ENCODE measurements around the gene TLCD3B.

TLCD3B gene

GRCh38 chr16:30060836-30061554, 29.9 kb upstream of the TLCD3B start:
- in situ Hi-C loops (cut with HindIII; ENCODE audit: low sequenced_read_pairs) = no loop called here
- DNase-seq (ENCODE audit: low read depth) = no peak
- no peak overlapping the region for H3K4me3 ChIP-seq (ENCODE audit: low read depth, low read length)

GRCh38 chr16:30060346-30060745, 29.3 kb upstream of the TLCD3B start:
- H3K4me3 ChIP-seq (ENCODE audit: low read depth, low read length) = no peak overlapping the region
- DNase-seq (ENCODE audit: low read depth) = no peak
- in situ Hi-C loops (cut with HindIII; ENCODE audit: low sequenced_read_pairs) = no loop called here
- no peak for TF ChIP-seq CTCF (IDR thresholded peaks at IDR 0.05; ENCODE audit: low read depth, low read length, missing control alignments)

More at GRCh38 chr16:30060836-30061554, 29.9 kb upstream of the TLCD3B start:
- no peak for TF ChIP-seq CTCF (IDR thresholded peaks at IDR 0.05; ENCODE audit: low read depth, low read length, missing control alignments)

GRCh38 chr16:30054959-30055553, 24.0 kb upstream of the TLCD3B start:
- peak; percentile 70 for TF ChIP-seq CTCF (IDR thresholded peaks at IDR 0.05; ENCODE audit: low read depth, low read length, missing control alignments)
- in situ Hi-C loops (cut with HindIII; ENCODE audit: low sequenced_read_pairs) = loop anchor here (5.0 kb wide), 1 partner anchor 62 kb away; no protein-coding TSS in a partner anchor
- H3K4me3 ChIP-seq (ENCODE audit: low read depth, low read length) = no peak overlapping the region
- no peak for DNase-seq (ENCODE audit: low read depth)

- H3K4me3 ChIP-seq (ENCODE audit: low read depth, low read length) = no peak overlapping the region
- no peak for DNase-seq (ENCODE audit: low read depth)
- TF ChIP-seq CTCF (IDR thresholded peaks at IDR 0.05; ENCODE audit: low read depth, low read length, missing control alignments) = no peak
- in situ Hi-C loops (cut with HindIII; ENCODE audit: low sequenced_read_pairs) = loop anchor here (5.0 kb wide), 1 partner anchor 63 kb away; no protein-coding TSS in a partner anchor
Measured at GRCh38 chr16:30054451-30054850, 23.4 kb upstream of the TLCD3B start.

- H3K4me3 ChIP-seq (ENCODE audit: low read depth, low read length) = peak overlapping the region; percentile 87
- in situ Hi-C loops (cut with HindIII; ENCODE audit: low sequenced_read_pairs) = loop anchor here (5.0 kb wide), 1 partner anchor 64 kb away; no protein-coding TSS in a partner anchor
- DNase-seq (ENCODE audit: low read depth) = no peak
- no peak for TF ChIP-seq CTCF (IDR thresholded peaks at IDR 0.05; ENCODE audit: low read depth, low read length, missing control alignments)
Measured at GRCh38 chr16:30053376-30054015, 22.4 kb upstream of the TLCD3B start.

- no peak for TF ChIP-seq CTCF (IDR thresholded peaks at IDR 0.05; ENCODE audit: low read depth, low read length, missing control alignments)
- in situ Hi-C loops (cut with HindIII; ENCODE audit: low sequenced_read_pairs) = loop anchor here (5.0 kb wide), 1 partner anchor 64 kb away; no protein-coding TSS in a partner anchor
- peak; percentile 69 for DNase-seq (ENCODE audit: low read depth)
- H3K4me3 ChIP-seq (ENCODE audit: low read depth, low read length) = peak overlapping the region; percentile 87
Measured at GRCh38 chr16:30052671-30053372, 21.8 kb upstream of the TLCD3B start.
